Vagina (tissue), 2 donors: ENCODE results near the gene ADRM1. TPM values are rescaled to one million over a fixed set of nuclear protein-coding genes. Genes with fewer than 3 reads are reported as not detected.

Experiments used
- DNase-seq, 2 donors: peaks; one replicate each; pipeline ENCODE4 v3.0.0-alpha.2; 2017; ENCODE audit errors: extremely low spot score in 2 of 2
- H3K27ac ChIP-seq: fragments of 200-600 bp; sonication (generic); one replicate; pipeline ENCODE4 v1.5.1; 2019
- H3K27me3 ChIP-seq: fragments of 200-600 bp; sonication (generic); one replicate; pipeline ENCODE4 v1.5.1; 2019
- H3K36me3 ChIP-seq, 2 donors: fragments of 200-600 bp; sonication (generic); one replicate each; pipeline ENCODE4 v1.5.1; 2017 to 2019
- H3K4me1 ChIP-seq: fragments of 200-600 bp; sonication (generic); one replicate; pipeline ENCODE4 v1.5.1; 2019
- H3K4me3 ChIP-seq, 2 donors: fragments of 200-600 bp; sonication (generic); 1 replicate in 1 of 2; 2 replicates in 1 of 2; pipeline ENCODE4 v1.5.1; 2016 to 2019
- H3K9me3 ChIP-seq: fragments of 200-600 bp; sonication (generic); one replicate; pipeline ENCODE4 v1.5.1; 2019
- CTCF ChIP-seq, 3 experiments: fragments of 450-650 bp in 2 of 3; fragments of 200-600 bp in 1 of 3; sonication (generic) in 1 of 3; IDR thresholded peaks; one replicate each; pipeline ENCODE4 v1.5.1; 2017 to 2019; ENCODE audit warnings: antibody characterized with exemption in 3 of 3, mild to moderate bottlenecking in 2 of 3, moderate library complexity in 2 of 3
- POLR2A ChIP-seq, 2 donors: fragments of 450-650 bp; IDR thresholded peaks; one replicate each; pipeline ENCODE4 v1.6.1; 2017; ENCODE audit warnings: antibody characterized with exemption in 2 of 2, mild to moderate bottlenecking in 2 of 2, moderate library complexity in 2 of 2
- POLR2AphosphoS5 ChIP-seq, 2 donors: sonication (generic); formaldehyde crosslinking; IDR thresholded peaks; one replicate each; pipeline ENCODE4 v1.9.0; 2017; ENCODE audit warnings: antibody characterized with exemption in 2 of 2, mild to moderate bottlenecking in 2 of 2, low read depth in 1 of 2; ENCODE audit not compliant: insufficient read depth in 1 of 2
- intact Hi-C: fragments of 100-400 bp; cut with DNase I; formaldehyde crosslinking; loops from one replicate; pipeline ENCODE4 v1.15.1; 2023
- total RNA-seq: library from RNA; depleted of rRNA; stranded (reverse); fragments of >200 nt; gene quantifications from one replicate; pipeline ENCODE4 v1.2.3, GENCODE V29; 2016

The ADRM1 gene
- total RNA-seq, 1 donor from 2014 or later, result 110 TPM

GRCh38 chr20:62306414-62307187 is 3.8 kb downstream of the ADRM1 start:
- no peak overlapping the region for H3K27ac ChIP-seq
- H3K9me3 ChIP-seq, result no peaks in the 10 kb centered on the region
- H3K36me3 ChIP-seq, result peaks cover 0 to 52% of the 10 kb centered on the region in 2 donors
- DNase-seq, result no peak
- intact Hi-C loops, result loop anchor here (10.0 kb wide), 1 partner anchor 488 kb away; the partner anchor contains the start of gene MRGBP
- TF ChIP-seq CTCF (IDR thresholded peaks at IDR 0.05) (no peak), POLR2A (IDR thresholded peaks at IDR 0.05) (no peak), POLR2AphosphoS5 (IDR thresholded peaks at IDR 0.05; ENCODE audit: insufficient read depth in 1 of 2, low read depth in 1 of 2) (no peak)
- peaks cover 55% of the 10 kb centered on the region for H3K4me1 ChIP-seq
- H3K4me3 ChIP-seq, result no peak overlapping the region
- no peaks in the 10 kb centered on the region for H3K27me3 ChIP-seq

GRCh38 chr20:62307226-62308101 is 4.7 kb downstream of the ADRM1 start:
- Histone ChIP-seq H3K27ac (no peak overlapping the region), H3K27me3 (no peaks in the 10 kb centered on the region), H3K4me1 (peaks cover 55% of the 10 kb centered on the region), H3K36me3 (peaks cover 0 to 61% of the 10 kb centered on the region in 2 donors), H3K9me3 (no peaks in the 10 kb centered on the region), H3K4me3 (no peak overlapping the region)
- intact Hi-C loops, result loop anchor here (10.0 kb wide), 1 partner anchor 487 kb away; the partner anchor contains the start of gene MRGBP
- TF ChIP-seq POLR2A (IDR thresholded peaks at IDR 0.05) (no peak), POLR2AphosphoS5 (IDR thresholded peaks at IDR 0.05; ENCODE audit: insufficient read depth in 1 of 2, low read depth in 1 of 2) (no peak), CTCF (IDR thresholded peaks at IDR 0.05) (no peak)
- no peak for DNase-seq

- no peaks in the 10 kb centered on the region for H3K9me3 ChIP-seq
- H3K27ac ChIP-seq, result no peak overlapping the region
- no peak overlapping the region for H3K4me3 ChIP-seq
- H3K27me3 ChIP-seq, result no peaks in the 10 kb centered on the region
- H3K4me1 ChIP-seq, result peaks cover 55% of the 10 kb centered on the region
- H3K36me3 ChIP-seq, result peaks cover 0 to 69% of the 10 kb centered on the region in 2 donors
- TF ChIP-seq POLR2AphosphoS5 (IDR thresholded peaks at IDR 0.05; ENCODE audit: insufficient read depth in 1 of 2, low read depth in 1 of 2), result no peak
- no peak for TF ChIP-seq CTCF (IDR thresholded peaks at IDR 0.05)
- no peak for TF ChIP-seq POLR2A (IDR thresholded peaks at IDR 0.05)
- intact Hi-C loops, result loop anchor here (10.0 kb wide), 1 partner anchor 487 kb away; the partner anchor contains the start of gene MRGBP
- DNase-seq, result no peak
Observed at GRCh38 chr20:62308102-62308822, 5.5 kb downstream of the ADRM1 start.

GRCh38 chr20:62309198-62309944 is 6.6 kb downstream of the ADRM1 start:
- no peak overlapping the region for H3K4me3 ChIP-seq
- H3K4me1 ChIP-seq, result peaks cover 44% of the 10 kb centered on the region
- H3K27me3 ChIP-seq, result no peaks in the 10 kb centered on the region
- no peak for DNase-seq
- no peak overlapping the region for H3K27ac ChIP-seq
- intact Hi-C loops, result loop anchor here (1.0 to 10.0 kb wide), 2 partner anchors 23 to 485 kb away; partner anchors contain the start of gene MRGBP
- TF ChIP-seq POLR2A (IDR thresholded peaks at IDR 0.05) (no peak), POLR2AphosphoS5 (IDR thresholded peaks at IDR 0.05; ENCODE audit: insufficient read depth in 1 of 2, low read depth in 1 of 2) (no peak), CTCF (IDR thresholded peaks at IDR 0.05) (no peak)
- no peaks in the 10 kb centered on the region for H3K9me3 ChIP-seq
- peaks cover 0 to 76% of the 10 kb centered on the region in 2 donors for H3K36me3 ChIP-seq
